Neural cell (in vitro differentiated cells): ENCODE data around the gene COPS7A. TPM values are rescaled to one million over a fixed set of nuclear protein-coding genes. Genes with fewer than 3 reads are reported as not detected.
A peak's percentile ranks its signal among the peaks of the same experiment; 100 is the strongest.

Experiments used
- H2AFZ ChIP-seq: fragments of 200-600, 300-800 bp; sonication (generic), shearing (Covaris generic); 2 replicates; pipeline ENCODE4 v1.6.0; 2014; ENCODE audit warnings: low read depth, mild to moderate bottlenecking, antibody characterized with exemption, low read length, moderate library complexity
- H3F3A ChIP-seq: fragments of 200-600 bp; shearing (Covaris generic); 2 replicates; pipeline ENCODE4 v1.6.1; 2016; ENCODE audit warnings: mild to moderate bottlenecking, moderate library complexity, mixed read lengths, antibody characterized with exemption, low read length; ENCODE audit not compliant: insufficient read depth, poor library complexity, severe bottlenecking
- H3K27ac ChIP-seq: fragments of 200-600, 300-800 bp; sonication (generic), shearing (Covaris generic); 2 replicates; pipeline ENCODE4 v1.5.1; 2014; ENCODE audit warnings: mild to moderate bottlenecking, low read length, moderate library complexity
- H3K27me3 ChIP-seq: fragments of 300-800, 200-600 bp; sonication (generic), shearing (Covaris generic); 2 replicates; pipeline ENCODE4 v1.6.0; 2014; ENCODE audit warnings: mild to moderate bottlenecking, low read depth, low read length, moderate library complexity; ENCODE audit not compliant: insufficient read depth
- H3K36me3 ChIP-seq: fragments of 300-800, 200-600 bp; sonication (generic), shearing (Covaris generic); 2 replicates; pipeline ENCODE4 v1.5.1; 2014; ENCODE audit warnings: mild to moderate bottlenecking, antibody characterized with exemption, low read length, moderate library complexity; ENCODE audit not compliant: insufficient read depth
- H3K4me2 ChIP-seq: fragments of 300-800, 200-600 bp; sonication (generic), shearing (Covaris generic); 2 replicates; pipeline ENCODE4 v1.6.0; 2014; ENCODE audit warnings: mild to moderate bottlenecking, low read length
- H3K4me3 ChIP-seq: fragments of 300-800, 200-600 bp; sonication (generic), shearing (Covaris generic); 2 replicates; pipeline ENCODE4 v1.5.1; 2014; ENCODE audit warnings: mild to moderate bottlenecking, low read length, moderate library complexity
- H3K79me2 ChIP-seq: fragments of 200-600 bp; shearing (Covaris generic); replicated peaks from 2 replicates; pipeline ENCODE4 v1.6.0; 2014; ENCODE audit warnings: mild to moderate bottlenecking, low read length, moderate library complexity; ENCODE audit not compliant: insufficient read depth
- H3K9ac ChIP-seq: fragments of 300-800, 200-600 bp; sonication (generic), shearing (Covaris generic); 2 replicates; pipeline ENCODE4 v1.6.1; 2016; ENCODE audit warnings: mild to moderate bottlenecking, low read length, mixed read lengths
- H3K9me2 ChIP-seq: fragments of 200-600 bp; shearing (Covaris generic); 2 replicates; pipeline ENCODE4 v1.6.1; 2016; ENCODE audit warnings: mild to moderate bottlenecking, low read length, mixed read lengths; ENCODE audit not compliant: insufficient read depth
- H3K9me3 ChIP-seq: fragments of 200-600, 300-800 bp; sonication (generic), shearing (Covaris generic); 2 replicates; pipeline ENCODE4 v1.6.1; 2016; ENCODE audit warnings: mild to moderate bottlenecking, mixed run types, low read length, moderate library complexity, mixed read lengths
- H4K20me1 ChIP-seq: fragments of 200-600 bp; shearing (Covaris generic); 2 replicates; pipeline ENCODE4 v1.6.1; 2016; ENCODE audit warnings: mild to moderate bottlenecking, mixed run types; ENCODE audit not compliant: insufficient read depth
- CTCF ChIP-seq: fragments of 450-650 bp; IDR thresholded peaks from 2 replicates; pipeline ENCODE4 v1.5.1; 2014; ENCODE audit warnings: antibody characterized with exemption, mild to moderate bottlenecking, moderate library complexity; ENCODE audit not compliant: poor library complexity, severe bottlenecking
- EP300 ChIP-seq: fragments of 450-650 bp; conservative IDR thresholded peaks from 2 replicates; pipeline ENCODE4 v1.6.1; 2014; ENCODE audit warnings: antibody characterized with exemption, mild to moderate bottlenecking, moderate library complexity; ENCODE audit not compliant: poor library complexity, severe bottlenecking
- EZH2 ChIP-seq: fragments of 200-600, 300-800 bp; shearing (Covaris generic), sonication (generic); IDR thresholded peaks from 2 replicates; pipeline ENCODE4 v1.6.1; 2014; ENCODE audit warnings: antibody characterized with exemption, low read length, borderline replicate concordance, mild to moderate bottlenecking; ENCODE audit not compliant: insufficient read depth, poor library complexity, severe bottlenecking
- MXI1 ChIP-seq: fragments of 450-650 bp; conservative IDR thresholded peaks from 2 replicates; pipeline ENCODE4 v1.6.1; 2014; ENCODE audit warnings: antibody characterized with exemption, mild to moderate bottlenecking; ENCODE audit not compliant: poor library complexity, severe bottlenecking
- POLR2AphosphoS5 ChIP-seq: IDR thresholded peaks from 2 replicates; pipeline ENCODE4 v1.6.1; 2012
- RAD21 ChIP-seq: fragments of 450-650 bp; conservative IDR thresholded peaks from 2 replicates; pipeline ENCODE4 v1.6.1; 2014; ENCODE audit warnings: antibody characterized with exemption, mild to moderate bottlenecking, moderate library complexity
- REST ChIP-seq: IDR thresholded peaks from 2 replicates; pipeline ENCODE4 v1.6.1; 2012; ENCODE audit warnings: borderline replicate concordance
- SMC3 ChIP-seq: fragments of 450-650 bp; conservative IDR thresholded peaks from 2 replicates; pipeline ENCODE4 v1.6.1; 2014; ENCODE audit warnings: antibody characterized with exemption, mild to moderate bottlenecking, moderate library complexity; ENCODE audit not compliant: poor library complexity
- TAF1 ChIP-seq: IDR thresholded peaks from 2 replicates; pipeline ENCODE4 v1.6.1; 2012; ENCODE audit warnings: low read depth
- polyA plus RNA-seq: library from polyadenylated mRNA; depleted of rRNA; stranded (reverse); fragments of >200 nt; gene quantifications from 2 replicates; pipeline ENCODE4 v1.2.3, GENCODE V29; 2014

Gene COPS7A
- polyA plus RNA-seq, 1 donor from 2014 or later = 45.8 TPM

- Histone ChIP-seq H3K27me3 (no peaks in the 10 kb centered on the region), H4K20me1 (no peaks in the 10 kb centered on the region), H3F3A (no peaks in the 10 kb centered on the region), H2AFZ (no peak overlapping the region), H3K9ac (no peak overlapping the region), H3K4me3 (no peak overlapping the region), H3K9me3 (no peaks in the 10 kb centered on the region), H3K79me2 (peaks cover 9% of the 10 kb centered on the region), H3K27ac (no peak overlapping the region), H3K4me2 (no peak overlapping the region), H3K9me2 (no peaks in the 10 kb centered on the region), H3K36me3 (no peaks in the 10 kb centered on the region)
- TF ChIP-seq POLR2AphosphoS5 (no peak), EZH2 (no peak), RAD21 (no peak), EP300 (no peak), TAF1 (no peak)
Measured at GRCh38 chr12:6757028-6757690, 33.3 kb downstream of the COPS7A start.

GRCh38 chr12:6758506-6759095 is 34.8 kb downstream of the COPS7A start:
- H3K4me2 ChIP-seq = no peak overlapping the region
- H3K9me2 ChIP-seq = no peaks in the 10 kb centered on the region
- no peak for TF ChIP-seq EP300
- TF ChIP-seq SMC3 = no peak
- TF ChIP-seq POLR2AphosphoS5 = no peak
- no peak for TF ChIP-seq CTCF
- TF ChIP-seq REST = no peak
- TF ChIP-seq RAD21 = no peak
- TF ChIP-seq EZH2 = no peak
- no peak for TF ChIP-seq MXI1
- no peak for TF ChIP-seq TAF1
- H3K36me3 ChIP-seq = no peaks in the 10 kb centered on the region
- H3K4me3 ChIP-seq = no peak overlapping the region
- H3K27me3 ChIP-seq = no peaks in the 10 kb centered on the region
- H4K20me1 ChIP-seq = no peaks in the 10 kb centered on the region
- no peak overlapping the region for H3K9ac ChIP-seq
- peak overlapping the region; percentile 8 for H3K27ac ChIP-seq
- no peak overlapping the region for H2AFZ ChIP-seq
- peaks cover 1% of the 10 kb centered on the region for H3F3A ChIP-seq
- H3K79me2 ChIP-seq = peaks cover 17% of the 10 kb centered on the region
- no peaks in the 10 kb centered on the region for H3K9me3 ChIP-seq
